Hepatocyte (in vitro differentiated cells): Measurements from ENCODE around the gene FOLR1. TPM values are rescaled to one million over a fixed set of nuclear protein-coding genes. Genes with fewer than 3 reads are reported as not detected.
A peak's percentile ranks its signal among the peaks of the same experiment; 100 is the strongest.
"Not testable (repeated sequence)": the region's sequence is repeated elsewhere in the genome, so short reads cannot be mapped to it uniquely, and the experiment has no call there.

Experiments used
- DNase-seq: peaks from one replicate; pipeline ENCODE4 v3.0.0-alpha.2; 2016; ENCODE audit warnings: low spot score
- H2AFZ ChIP-seq: fragments of 200-600 bp; sonication (generic); 2 replicates; pipeline ENCODE4 v1.6.0; 2016; ENCODE audit warnings: antibody characterized with exemption, mild to moderate bottlenecking
- H3K27ac ChIP-seq: fragments of 200-600 bp; sonication (generic); 2 replicates; pipeline ENCODE4 v1.5.1; 2016; ENCODE audit warnings: mild to moderate bottlenecking
- H3K27me3 ChIP-seq: fragments of 200-600 bp; sonication (generic); 2 replicates; pipeline ENCODE4 v1.6.1; 2016
- H3K36me3 ChIP-seq: fragments of 200-600 bp; sonication (generic); replicated peaks from 2 replicates; pipeline ENCODE4 v1.5.1; 2016; ENCODE audit warnings: low read depth; ENCODE audit not compliant: insufficient read depth
- H3K4me1 ChIP-seq: fragments of 200-600 bp; sonication (generic); 2 replicates; pipeline ENCODE4 v1.5.1; 2016; ENCODE audit warnings: mild to moderate bottlenecking, moderate library complexity; ENCODE audit not compliant: insufficient read depth
- H3K4me2 ChIP-seq: fragments of 200-600 bp; sonication (generic); 2 replicates; pipeline ENCODE4 v1.6.0; 2016
- H3K4me3 ChIP-seq: fragments of 200-600 bp; sonication (generic); 2 replicates; pipeline ENCODE4 v1.5.1; 2016; ENCODE audit warnings: mild to moderate bottlenecking
- H3K79me2 ChIP-seq: fragments of 200-600 bp; sonication (generic); 2 replicates; pipeline ENCODE4 v1.6.0; 2017; ENCODE audit warnings: mild to moderate bottlenecking
- H3K9me2 ChIP-seq: fragments of 200-600 bp; sonication (generic); replicated peaks from 2 replicates; pipeline ENCODE4 v1.6.0; 2017; ENCODE audit warnings: mild to moderate bottlenecking; ENCODE audit not compliant: insufficient read depth
- H3K9me3 ChIP-seq: fragments of 200-600 bp; sonication (generic); 2 replicates; pipeline ENCODE4 v1.5.1; 2016; ENCODE audit warnings: low read depth, mild to moderate bottlenecking
- H4K20me1 ChIP-seq: fragments of 200-600 bp; sonication (generic); 2 replicates; pipeline ENCODE4 v1.6.0; 2016; ENCODE audit warnings: mild to moderate bottlenecking; ENCODE audit not compliant: insufficient read depth, poor library complexity, severe bottlenecking
- CTCF ChIP-seq: fragments of 200-600 bp; sonication (generic); IDR thresholded peaks from 2 replicates; pipeline ENCODE4 v1.5.1; 2016; ENCODE audit warnings: antibody characterized with exemption, mild to moderate bottlenecking; ENCODE audit not compliant: poor library complexity
- EZH2 ChIP-seq: fragments of 200-600 bp; sonication (generic); IDR thresholded peaks from 2 replicates; pipeline ENCODE4 v1.6.1; 2016; ENCODE audit warnings: antibody characterized with exemption, mild to moderate bottlenecking, borderline replicate concordance
- EZH2phosphoT487 ChIP-seq: fragments of 200-600 bp; sonication (generic); IDR thresholded peaks from one replicate; pipeline ENCODE4 v1.6.1; 2018; ENCODE audit warnings: antibody characterized with exemption, mild to moderate bottlenecking, low read depth, moderate library complexity; ENCODE audit not compliant: unreplicated experiment, severe bottlenecking
- WGBS: methylation state at CpG from one replicate; pipeline ENCODE4 v1.1.6; 2016; ENCODE audit warnings: low lambda C conversion rate; ENCODE audit errors: missing lambda C conversion rate; 5-methylcytosine and 5-hydroxymethylcytosine counted together
- polyA plus RNA-seq: library from polyadenylated mRNA; unstranded; fragments of >200 nt; fragmentation: Nextera tagmentation; extraction: Ambion mirVana; gene quantifications from 2 replicates; pipeline ENCODE4 v1.2.1, GENCODE V29; 2016
- total RNA-seq: library from RNA; depleted of rRNA; stranded (reverse); fragments of >200 nt; gene quantifications from 2 replicates; pipeline ENCODE4 v1.2.3, GENCODE V29; 2014

FOLR1 gene
- total and polyA plus RNA-seq, 2 experiments from 2014 or later: 13.4 to 19.9 TPM

DNA sequence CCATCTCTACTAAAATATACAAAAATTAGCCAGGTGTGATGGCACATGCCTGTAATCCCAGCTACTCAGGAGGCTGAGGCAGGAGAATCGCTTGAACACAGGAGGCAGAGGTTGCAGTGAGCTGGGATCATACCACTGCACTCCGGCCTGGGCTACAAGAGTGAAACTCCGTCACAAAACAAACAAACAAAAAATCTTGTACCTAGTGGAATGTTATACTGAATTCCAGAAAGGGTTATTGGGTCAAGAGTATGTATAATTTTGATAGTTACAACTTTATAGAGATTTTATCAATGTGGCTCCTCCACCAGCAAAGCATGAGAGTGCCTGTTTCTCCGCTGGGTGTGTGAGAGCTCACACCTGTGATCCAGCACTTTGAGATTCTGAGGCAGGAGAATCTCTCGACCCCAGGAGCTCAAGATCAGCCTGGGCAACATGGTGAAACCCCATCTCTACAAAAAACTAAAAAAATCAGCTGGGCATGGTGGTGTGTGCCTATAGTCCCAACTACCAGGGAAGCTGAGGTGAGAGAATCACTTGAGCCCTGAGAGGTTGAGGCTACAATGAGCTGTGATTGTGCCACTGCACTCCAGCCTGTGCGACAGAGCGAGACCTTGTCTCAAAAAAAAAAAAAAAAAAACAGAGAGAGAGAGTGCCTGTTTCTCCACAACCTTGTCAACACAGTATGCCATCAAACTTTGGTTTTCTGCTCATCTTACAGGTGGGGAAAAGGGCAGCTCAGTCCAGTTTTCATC, 12.7 kb upstream of the FOLR1 start:
- H3K27ac ChIP-seq: no peak overlapping the region
- no peaks in the 10 kb centered on the region for H3K4me1 ChIP-seq
- H3K79me2 ChIP-seq: no peaks in the 10 kb centered on the region
- no peaks in the 10 kb centered on the region for H3K36me3 ChIP-seq
- WGBS: 81% methylated on average over 7 of the region's 7 CpGs
- no peak for TF ChIP-seq EZH2
- TF ChIP-seq CTCF: no peak
- no peak for TF ChIP-seq EZH2phosphoT487
- no peak overlapping the region for H2AFZ ChIP-seq
- no peaks in the 10 kb centered on the region for H4K20me1 ChIP-seq
- no peak overlapping the region for H3K4me3 ChIP-seq
- no peak overlapping the region for H3K4me2 ChIP-seq
- H3K9me3 ChIP-seq: no peaks in the 10 kb centered on the region
- no peaks in the 10 kb centered on the region for H3K27me3 ChIP-seq
- no peaks in the 10 kb centered on the region for H3K9me2 ChIP-seq
- no peak for DNase-seq

DNA sequence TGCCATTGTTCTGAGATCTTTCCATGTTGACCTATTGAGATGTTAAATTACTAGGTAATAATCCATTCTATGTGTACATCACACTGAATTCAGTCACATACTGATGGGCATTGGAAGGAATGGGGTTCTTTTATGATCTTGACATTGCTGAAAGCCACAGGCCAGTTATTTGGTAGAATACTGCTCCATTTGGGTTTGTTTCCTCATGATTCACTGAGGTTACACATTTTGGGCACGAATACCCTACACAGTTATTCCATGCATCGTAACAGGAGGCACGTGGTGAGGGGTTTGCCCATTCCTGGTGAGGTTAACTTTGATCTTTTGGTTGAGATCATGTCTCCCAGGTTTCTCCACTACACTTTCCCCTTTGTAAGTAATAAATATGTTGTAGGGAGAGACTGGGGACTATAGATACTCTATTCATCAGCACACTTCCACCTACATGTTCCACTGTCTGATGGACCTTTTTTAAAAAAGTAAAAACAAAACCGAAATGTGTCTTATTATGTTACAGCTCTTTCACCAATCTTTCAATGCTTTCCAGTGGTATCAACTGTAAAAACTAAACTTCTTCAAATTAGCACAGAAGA, 12.0 kb upstream of the FOLR1 start:
- no peak overlapping the region for H3K27ac ChIP-seq
- WGBS: 90% methylated on average over 4 of the region's 4 CpGs
- no peak for TF ChIP-seq EZH2phosphoT487
- TF ChIP-seq EZH2: no peak
- TF ChIP-seq CTCF: no peak
- H4K20me1 ChIP-seq: no peaks in the 10 kb centered on the region
- H3K27me3 ChIP-seq: no peaks in the 10 kb centered on the region
- no peak for DNase-seq
- H3K4me2 ChIP-seq: no peak overlapping the region
- no peaks in the 10 kb centered on the region for H3K9me2 ChIP-seq
- H3K9me3 ChIP-seq: no peaks in the 10 kb centered on the region
- H3K79me2 ChIP-seq: no peaks in the 10 kb centered on the region
- no peaks in the 10 kb centered on the region for H3K36me3 ChIP-seq
- no peak overlapping the region for H2AFZ ChIP-seq
- no peaks in the 10 kb centered on the region for H3K4me1 ChIP-seq
- H3K4me3 ChIP-seq: no peak overlapping the region

DNA sequence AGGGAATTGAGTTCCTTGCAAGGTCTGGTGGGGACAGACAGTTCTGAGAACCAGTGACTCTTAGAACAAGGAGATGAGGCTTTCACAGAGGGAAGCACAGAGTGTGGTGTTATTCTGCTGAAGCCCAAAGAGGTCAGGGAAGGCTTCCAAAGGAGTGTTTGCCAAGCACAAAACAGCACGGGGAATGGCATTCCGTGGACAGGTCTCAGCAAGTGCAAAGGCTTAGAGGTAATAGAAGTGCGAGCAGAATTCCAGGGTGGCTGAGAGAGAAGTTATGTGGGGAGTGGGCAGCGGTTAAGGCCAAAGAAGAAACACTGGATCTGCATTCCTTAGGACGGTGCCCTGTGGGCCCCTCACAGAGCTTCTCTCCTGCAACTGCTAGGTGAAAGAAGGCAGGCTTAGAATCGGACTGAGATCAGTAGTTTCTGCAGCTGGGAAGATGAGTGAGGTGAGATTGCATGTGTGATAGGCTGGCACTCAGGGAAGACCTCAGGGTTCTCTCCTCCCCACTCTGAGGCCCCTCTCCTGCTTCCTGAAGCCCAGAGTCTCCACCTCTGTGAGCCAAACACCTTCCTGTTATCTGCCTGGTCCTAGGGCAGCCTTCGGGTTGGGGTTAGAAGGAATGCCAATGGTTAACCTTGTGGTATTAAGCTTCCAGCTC, 10.9 kb upstream of the FOLR1 start:
- not testable (repeated sequence) for H3K27ac ChIP-seq, H3K9me3 ChIP-seq, DNase-seq, H3K4me3 ChIP-seq, H3K27me3 ChIP-seq, H3K4me2 ChIP-seq, H2AFZ ChIP-seq, H3K36me3 ChIP-seq, H3K9me2 ChIP-seq, H3K79me2 ChIP-seq, H4K20me1 ChIP-seq, H3K4me1 ChIP-seq
- 43% methylated on average over 6 of the region's 7 CpGs for WGBS

GRCh38 chr11:72181553-72181958, 10.4 kb upstream of the FOLR1 start:
- H2AFZ ChIP-seq, H3K36me3 ChIP-seq: not testable (repeated sequence)
- TF ChIP-seq CTCF: peak; percentile 30

More at GRCh38 chr11:72181553-72181958, 10.4 kb upstream of the FOLR1 start:
- H3K27me3 ChIP-seq, H3K4me3 ChIP-seq, H3K9me3 ChIP-seq, H3K27ac ChIP-seq, H3K4me2 ChIP-seq, H3K4me1 ChIP-seq, H3K9me2 ChIP-seq, H4K20me1 ChIP-seq, H3K79me2 ChIP-seq: not testable (repeated sequence)
- WGBS: 66% methylated on average over 3 of the region's 3 CpGs
- DNase-seq: peak; percentile 37
